ENCODE measurements around the gene AOPEP. TPM values are rescaled to one million over a fixed set of nuclear protein-coding genes. Genes with fewer than 3 reads are reported as not detected.

Gene AOPEP
- total RNA-seq, 1 donor from 2014 or later, result 22.1 TPM

- Mint-ChIP-seq H3K4me1 (ENCODE audit: unreplicated experiment) (peaks cover 18% of the 10 kb centered on the region), H3K27me3 (ENCODE audit: unreplicated experiment) (peaks cover 1% of the 10 kb centered on the region), H3K4me3 (ENCODE audit: unreplicated experiment) (no peak overlapping the region), H3K36me3 (ENCODE audit: low read depth, unreplicated experiment) (peaks cover 2% of the 10 kb centered on the region), H3K9me3 (ENCODE audit: unreplicated experiment) (no peaks in the 10 kb centered on the region), H3K27ac (ENCODE audit: unreplicated experiment) (peak overlapping the region; percentile 77)
- no peak for DNase-seq (ENCODE audit: low spot score)
- TF ChIP-seq CTCF (IDR thresholded peaks at IDR 0.05; ENCODE audit: unreplicated experiment), result no peak
Measured at GRCh38 chr9:95055851-95056551, 329.5 kb downstream of the AOPEP start.

DNA sequence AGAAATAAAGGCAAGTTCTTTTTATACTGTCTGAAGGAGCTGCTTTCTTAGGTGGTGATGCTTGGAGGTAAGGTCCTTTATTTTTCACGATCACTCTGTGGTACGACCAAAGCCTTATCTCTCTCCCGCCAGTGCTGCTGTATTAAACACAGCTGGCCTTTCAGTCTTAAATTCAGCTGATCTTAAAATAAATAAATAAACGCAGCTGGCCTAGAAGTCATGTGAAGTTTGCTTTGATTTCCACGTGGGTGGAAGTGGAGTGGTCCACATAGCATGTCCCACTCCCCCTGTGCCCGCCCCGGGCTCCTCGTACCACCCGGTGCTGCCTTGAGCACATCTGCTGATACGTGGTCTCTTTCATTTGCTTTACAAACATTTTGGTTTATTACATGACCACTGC, 330.6 kb downstream of the AOPEP start:
- Mint-ChIP-seq H3K4me3 (ENCODE audit: unreplicated experiment) (no peak overlapping the region), H3K27ac (ENCODE audit: unreplicated experiment) (no peak overlapping the region), H3K4me1 (ENCODE audit: unreplicated experiment) (peaks cover 18% of the 10 kb centered on the region), H3K27me3 (ENCODE audit: unreplicated experiment) (peaks cover 1% of the 10 kb centered on the region), H3K9me3 (ENCODE audit: unreplicated experiment) (no peaks in the 10 kb centered on the region), H3K36me3 (ENCODE audit: low read depth, unreplicated experiment) (peaks cover 3% of the 10 kb centered on the region)
- no peak for DNase-seq (ENCODE audit: low spot score)
- TF ChIP-seq CTCF (IDR thresholded peaks at IDR 0.05; ENCODE audit: unreplicated experiment), result no peak

DNA sequence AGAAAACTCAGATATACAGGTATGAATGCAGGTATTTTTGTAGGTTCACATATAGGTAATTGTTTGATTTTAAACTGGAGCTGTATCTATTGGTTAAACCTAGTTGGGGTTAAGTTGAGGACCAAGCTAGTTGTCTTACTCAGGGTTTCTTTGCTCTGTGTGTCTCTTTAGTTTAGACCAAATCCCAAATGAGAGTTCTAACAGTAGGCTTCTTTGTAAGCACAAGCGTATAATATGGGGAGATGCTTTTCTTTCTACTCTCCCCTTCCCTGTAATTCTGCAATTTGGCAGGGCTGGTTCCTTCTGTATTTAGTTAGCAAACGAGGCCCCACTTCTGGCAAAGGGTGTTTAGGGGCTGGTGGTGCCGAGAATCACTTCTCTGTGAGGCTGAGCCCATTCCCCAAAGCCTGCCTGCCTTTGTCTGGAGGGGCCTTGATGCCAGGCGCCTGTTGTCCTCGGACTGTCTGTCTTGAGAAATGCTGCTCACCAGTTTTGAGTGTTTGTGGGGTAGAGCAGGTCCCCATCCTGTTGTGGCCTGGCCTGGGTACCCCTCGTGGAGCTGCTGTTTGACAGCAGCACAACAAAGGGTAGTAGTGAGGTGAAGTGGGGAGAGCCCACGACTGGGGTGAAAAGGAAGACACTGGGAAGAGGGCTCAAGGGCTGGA, 331.8 kb downstream of the AOPEP start:
- H3K9me3 Mint-ChIP-seq (ENCODE audit: unreplicated experiment), result no peaks in the 10 kb centered on the region
- no peak overlapping the region for H3K4me3 Mint-ChIP-seq (ENCODE audit: unreplicated experiment)
- H3K36me3 Mint-ChIP-seq (ENCODE audit: low read depth, unreplicated experiment), result peaks cover 6% of the 10 kb centered on the region
- no peak overlapping the region for H3K27ac Mint-ChIP-seq (ENCODE audit: unreplicated experiment)
- peaks cover 19% of the 10 kb centered on the region for H3K4me1 Mint-ChIP-seq (ENCODE audit: unreplicated experiment)
- TF ChIP-seq CTCF (IDR thresholded peaks at IDR 0.05; ENCODE audit: unreplicated experiment), result no peak
- no peak for DNase-seq (ENCODE audit: low spot score)
- H3K27me3 Mint-ChIP-seq (ENCODE audit: unreplicated experiment), result peaks cover 1% of the 10 kb centered on the region

DNA sequence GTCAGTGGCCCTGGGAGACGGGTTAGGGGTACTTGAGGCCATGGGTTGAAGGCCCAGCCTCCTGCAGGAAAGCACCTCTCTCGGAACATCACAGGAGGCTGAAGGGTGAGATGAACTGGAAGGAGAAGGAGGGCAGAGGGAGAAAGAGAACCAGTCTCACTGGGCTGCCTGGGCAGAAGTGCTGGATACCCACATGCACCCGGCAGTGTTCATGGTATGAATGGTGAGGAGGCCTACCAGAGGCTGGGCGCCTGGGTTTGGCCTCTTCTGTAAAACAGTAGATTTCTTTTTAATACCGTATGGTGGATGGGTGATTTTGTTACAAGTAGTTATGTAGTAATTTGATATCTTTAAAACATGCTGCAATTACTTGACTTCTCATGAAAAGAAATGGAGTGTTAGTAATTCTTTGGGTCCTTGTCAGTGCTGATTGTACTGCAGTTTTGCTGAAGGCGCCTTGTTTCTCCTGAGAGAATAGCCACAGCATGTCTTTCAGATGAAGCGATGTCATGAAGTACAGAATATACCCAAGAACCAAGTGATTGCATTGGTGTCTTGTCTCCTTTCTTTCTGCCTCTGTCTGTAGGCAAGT, 332.4 kb downstream of the AOPEP start:
- no peak overlapping the region for H3K4me3 Mint-ChIP-seq (ENCODE audit: unreplicated experiment)
- TF ChIP-seq CTCF (IDR thresholded peaks at IDR 0.05; ENCODE audit: unreplicated experiment), result no peak
- H3K36me3 Mint-ChIP-seq (ENCODE audit: low read depth, unreplicated experiment), result peaks cover 12% of the 10 kb centered on the region
- peaks cover 1% of the 10 kb centered on the region for H3K27me3 Mint-ChIP-seq (ENCODE audit: unreplicated experiment)
- peaks cover 23% of the 10 kb centered on the region for H3K4me1 Mint-ChIP-seq (ENCODE audit: unreplicated experiment)
- DNase-seq (ENCODE audit: low spot score), result no peak
- no peaks in the 10 kb centered on the region for H3K9me3 Mint-ChIP-seq (ENCODE audit: unreplicated experiment)
- no peak overlapping the region for H3K27ac Mint-ChIP-seq (ENCODE audit: unreplicated experiment)

- Mint-ChIP-seq H3K27ac (ENCODE audit: unreplicated experiment) (no peak overlapping the region), H3K4me1 (ENCODE audit: unreplicated experiment) (peaks cover 21% of the 10 kb centered on the region), H3K4me3 (ENCODE audit: unreplicated experiment) (no peak overlapping the region), H3K27me3 (ENCODE audit: unreplicated experiment) (peaks cover 1% of the 10 kb centered on the region), H3K36me3 (ENCODE audit: low read depth, unreplicated experiment) (peaks cover 12% of the 10 kb centered on the region), H3K9me3 (ENCODE audit: unreplicated experiment) (no peaks in the 10 kb centered on the region)
- TF ChIP-seq CTCF (IDR thresholded peaks at IDR 0.05; ENCODE audit: unreplicated experiment), result no peak
- no peak for DNase-seq (ENCODE audit: low spot score)
Measured at GRCh38 chr9:95060234-95060633, 333.7 kb downstream of the AOPEP start.
